Neutrophil (primary cell): Measurements from ENCODE around the gene MRPL39.

Source experiments
- H3K27ac ChIP-seq: fragments of 200-600 bp; sonication (generic); 2 replicates; pipeline ENCODE4 v1.5.1; 2016; ENCODE audit warnings: mild to moderate bottlenecking, moderate library complexity
- H3K27me3 ChIP-seq: fragments of 200-600 bp; sonication (generic); 2 replicates; pipeline ENCODE4 v1.6.0; 2016; ENCODE audit warnings: mild to moderate bottlenecking
- H3K36me3 ChIP-seq: fragments of 200-600 bp; sonication (generic); 2 replicates; pipeline ENCODE4 v1.5.1; 2017
- H3K4me1 ChIP-seq, 2 experiments: fragments of 200-600 bp in 1 of 2; sonication (generic) in 1 of 2; 1 replicate in 1 of 2; 2 replicates in 1 of 2; pipeline versions ENCODE4 v1.5.1 to v1.6.1; 2013 to 2016; ENCODE audit warnings: low read depth in 1 of 2, low read length in 1 of 2, mild to moderate bottlenecking in 1 of 2, moderate library complexity in 1 of 2; ENCODE audit not compliant: control insufficient read depth in 1 of 2, insufficient read depth in 1 of 2
- H3K4me3 ChIP-seq, 2 experiments: fragments of 200-600 bp in 1 of 2; sonication (generic) in 1 of 2; 1 replicate in 1 of 2; 2 replicates in 1 of 2; pipeline ENCODE4 v1.5.1; 2013 to 2016; ENCODE audit warnings: low read depth in 1 of 2, low read length in 1 of 2, mild to moderate bottlenecking in 1 of 2, moderate library complexity in 1 of 2
- H3K9me3 ChIP-seq: fragments of 200-600 bp; sonication (generic); 2 replicates; pipeline ENCODE4 v1.5.1; 2016
- CTCF ChIP-seq: fragments of 200-600 bp; sonication (generic); IDR thresholded peaks from 2 replicates; pipeline ENCODE4 v1.5.1; 2016; ENCODE audit warnings: antibody characterized with exemption

The MRPL39 gene

GRCh38 chr21:25608044-25608737, 910 bp upstream of the MRPL39 start:
- peak overlapping the region; percentile 75 to 81 for H3K4me3 ChIP-seq
- H3K36me3 ChIP-seq, result peaks cover 12% of the 10 kb centered on the region
- peak overlapping the region; percentile 57 for H3K27ac ChIP-seq
- no peaks in the 10 kb centered on the region for H3K9me3 ChIP-seq
- peaks cover 14 to 16% of the 10 kb centered on the region in 2 experiments for H3K4me1 ChIP-seq
- TF ChIP-seq CTCF, result peak; percentile 71
- H3K27me3 ChIP-seq, result no peaks in the 10 kb centered on the region

DNA sequence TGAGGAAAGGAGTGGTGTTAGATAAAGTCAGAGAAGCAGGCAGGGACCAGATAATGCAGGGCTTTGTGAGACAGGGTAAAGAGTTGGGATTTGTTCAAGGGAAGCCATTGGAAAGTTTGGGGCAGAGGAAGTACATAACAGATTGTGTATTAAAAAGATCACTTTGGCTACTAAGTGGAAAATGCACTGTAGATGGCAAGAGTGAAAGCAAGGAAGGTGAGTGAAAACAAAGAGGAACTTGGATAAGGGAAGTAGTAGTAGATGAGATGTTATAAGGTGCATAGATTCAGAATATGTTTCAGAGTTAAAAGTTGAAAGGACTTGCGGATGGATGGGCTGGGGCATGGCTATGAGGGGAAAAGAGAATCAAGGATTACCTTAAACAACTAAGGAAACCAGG, 17.4 kb downstream of the MRPL39 start:
- no peaks in the 10 kb centered on the region for H3K9me3 ChIP-seq
- H3K4me3 ChIP-seq, result no peak overlapping the region
- H3K27ac ChIP-seq, result no peak overlapping the region
- H3K27me3 ChIP-seq, result no peaks in the 10 kb centered on the region
- no peak for TF ChIP-seq CTCF
- no peaks in the 10 kb centered on the region for H3K4me1 ChIP-seq
- H3K36me3 ChIP-seq, result peaks cover 50% of the 10 kb centered on the region

DNA sequence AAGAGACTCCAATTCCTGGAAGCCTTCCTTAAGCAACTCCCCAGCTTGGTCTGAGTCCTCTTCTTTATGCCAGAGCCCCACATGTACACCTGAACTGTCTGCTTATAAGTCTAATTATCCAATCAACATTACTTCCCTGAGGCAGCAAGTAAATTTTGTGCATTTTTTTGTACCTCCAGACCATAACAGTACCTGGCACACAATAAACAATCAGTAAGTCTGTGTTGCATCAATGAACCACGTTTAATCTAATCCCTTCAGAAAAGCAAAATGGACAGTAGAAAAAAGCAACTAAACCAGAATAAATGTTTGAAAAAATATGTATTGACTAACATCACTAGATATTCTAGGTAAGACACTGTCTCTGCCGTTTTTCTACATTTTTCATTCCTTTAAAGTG, 20.5 kb downstream of the MRPL39 start:
- H3K4me3 ChIP-seq, result no peak overlapping the region
- H3K27me3 ChIP-seq, result no peaks in the 10 kb centered on the region
- peaks cover 23% of the 10 kb centered on the region for H3K36me3 ChIP-seq
- no peaks in the 10 kb centered on the region for H3K4me1 ChIP-seq
- H3K9me3 ChIP-seq, result no peaks in the 10 kb centered on the region
- no peak overlapping the region for H3K27ac ChIP-seq
- no peak for TF ChIP-seq CTCF

GRCh38 chr21:25586326-25586725, 21.0 kb downstream of the MRPL39 start:
- no peak overlapping the region for H3K27ac ChIP-seq
- no peak overlapping the region for H3K4me3 ChIP-seq
- H3K36me3 ChIP-seq, result peaks cover 19% of the 10 kb centered on the region
- TF ChIP-seq CTCF, result no peak
- no peaks in the 10 kb centered on the region for H3K4me1 ChIP-seq
- H3K9me3 ChIP-seq, result no peaks in the 10 kb centered on the region
- no peaks in the 10 kb centered on the region for H3K27me3 ChIP-seq

DNA sequence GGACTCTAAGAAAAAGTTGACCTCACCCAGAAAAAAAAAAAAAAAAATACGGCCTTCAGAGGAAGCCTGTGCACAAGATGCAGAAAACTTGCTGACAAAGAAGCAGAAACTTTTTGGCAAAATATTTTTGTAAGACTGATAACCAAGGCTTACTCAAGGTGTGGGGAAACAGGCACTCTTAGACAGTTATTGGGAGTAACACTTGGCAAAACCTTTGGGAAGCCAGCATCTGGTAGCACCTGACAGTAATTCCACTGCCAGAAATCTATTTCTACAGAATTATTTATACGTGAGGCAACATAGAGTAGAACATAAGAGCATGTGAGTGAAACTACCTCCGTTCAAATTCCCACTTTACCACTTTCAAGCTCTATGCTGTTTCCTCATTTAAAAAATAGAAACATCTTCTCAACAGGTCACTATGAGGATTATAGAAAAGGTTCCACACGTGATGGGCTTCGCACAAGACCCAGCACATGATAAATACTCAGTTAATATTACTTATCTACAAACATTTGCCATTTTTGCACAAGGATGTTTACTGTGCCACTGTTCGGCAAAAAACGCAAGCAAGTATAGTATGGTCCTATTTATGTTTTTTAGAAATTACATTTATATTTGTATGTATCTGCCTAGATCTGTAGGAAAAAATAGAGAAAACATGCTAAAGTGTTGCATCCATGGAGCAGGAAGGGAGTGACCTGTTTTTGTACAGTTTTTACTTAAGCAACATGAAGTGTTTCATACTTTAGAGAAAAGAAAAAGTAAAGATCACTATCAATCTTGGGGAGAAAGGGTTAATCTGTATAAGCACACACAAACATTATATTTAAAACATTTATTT, 22.2 kb downstream of the MRPL39 start:
- H3K4me3 ChIP-seq, result no peak overlapping the region
- no peak overlapping the region for H3K27ac ChIP-seq
- TF ChIP-seq CTCF, result no peak
- H3K9me3 ChIP-seq, result no peaks in the 10 kb centered on the region
- no peaks in the 10 kb centered on the region for H3K27me3 ChIP-seq
- H3K4me1 ChIP-seq, result no peaks in the 10 kb centered on the region
- H3K36me3 ChIP-seq, result peaks cover 19% of the 10 kb centered on the region
